SK-N-SH treated with all-trans-retinoic acid at 6 μM for 48 hours (cell line): Measurements from ENCODE around the gene PTPDC1.

ENCODE experiments used
- ATAC-seq: fragments of 200-7000 bp; cut with Tn5 transposase; 3 replicates; pipeline ENCODE4 v1.9.1; 2020; ENCODE audit warnings: mild to moderate bottlenecking, moderate library complexity
- ARNTL ChIP-seq: fragments of 450-650 bp; formaldehyde crosslinking; IDR thresholded peaks from 2 replicates; pipeline ENCODE4 v1.5.0; 2020; ENCODE audit warnings: low read depth, mild to moderate bottlenecking, moderate library complexity, borderline replicate concordance
- BACH2 ChIP-seq: fragments of 250-450 bp; sonication (Bioruptor Pico); IDR thresholded peaks from 2 replicates; pipeline ENCODE4 v1.9.0; 2021; ENCODE audit warnings: mild to moderate bottlenecking, borderline replicate concordance
- CREB5 ChIP-seq: fragments of 250-450 bp; sonication (Bioruptor Pico); IDR thresholded peaks from 2 replicates; pipeline ENCODE4 v1.5.1; 2020; ENCODE audit warnings: low read depth, mild to moderate bottlenecking, moderate library complexity
- CSDC2 ChIP-seq: fragments of 250-450 bp; sonication (Bioruptor Pico); IDR thresholded peaks from 2 replicates; pipeline ENCODE4 v1.5.0; 2020; ENCODE audit warnings: mild to moderate bottlenecking, moderate library complexity
- GLIS3 ChIP-seq: fragments of 250-450 bp; sonication (Bioruptor Pico); IDR thresholded peaks from 2 replicates; pipeline ENCODE4 v1.5.0; 2020; ENCODE audit warnings: mild to moderate bottlenecking, moderate library complexity
- ISL1 ChIP-seq: fragments of 250-450 bp; sonication (Bioruptor Pico); IDR thresholded peaks from 2 replicates; pipeline ENCODE4 v2.1.2; 2022; ENCODE audit warnings: mild to moderate bottlenecking, moderate library complexity
- OSR1 ChIP-seq: fragments of 250-450 bp; sonication (Bioruptor Pico); IDR thresholded peaks from 2 replicates; pipeline ENCODE4 v1.8.0; 2022; ENCODE audit warnings: moderate library complexity, mild to moderate bottlenecking, inconsistent platforms
- PATZ1 ChIP-seq: fragments of 250-450 bp; sonication (Bioruptor Pico); IDR thresholded peaks from 2 replicates; pipeline ENCODE4 v1.8.0; 2020; ENCODE audit warnings: mild to moderate bottlenecking, moderate library complexity, borderline replicate concordance
- POU6F1 ChIP-seq: fragments of 250-450 bp; sonication (Bioruptor Pico); IDR thresholded peaks from 2 replicates; pipeline ENCODE4 v1.8.0; 2021; ENCODE audit warnings: low read depth, mild to moderate bottlenecking, moderate library complexity, borderline replicate concordance
- RARB ChIP-seq: fragments of 250-450 bp; sonication (Bioruptor Pico); IDR thresholded peaks from 2 replicates; pipeline ENCODE4 v1.8.0; 2021; ENCODE audit warnings: mild to moderate bottlenecking, moderate library complexity
- TSHZ2 ChIP-seq: fragments of 250-450 bp; sonication (Bioruptor Pico); IDR thresholded peaks from 2 replicates; pipeline ENCODE4 v1.5.0; 2020; ENCODE audit warnings: mild to moderate bottlenecking, moderate library complexity
- ZC3H10 ChIP-seq: fragments of 250-450 bp; sonication (Bioruptor Pico); IDR thresholded peaks from 2 replicates; pipeline ENCODE4 v1.5.1; 2021; ENCODE audit warnings: mild to moderate bottlenecking, moderate library complexity
- ZFP3 ChIP-seq: fragments of 250-450 bp; sonication (Bioruptor Pico); IDR thresholded peaks from 2 replicates; pipeline ENCODE4 v1.5.0; 2020; ENCODE audit warnings: mild to moderate bottlenecking, moderate library complexity
- ZFP30 ChIP-seq: fragments of 450-650 bp; formaldehyde crosslinking; IDR thresholded peaks from 2 replicates; pipeline ENCODE4 v1.5.0; 2022; ENCODE audit warnings: mild to moderate bottlenecking, moderate library complexity
- ZNF8 ChIP-seq: fragments of 450-650 bp; formaldehyde crosslinking; IDR thresholded peaks from 2 replicates; pipeline ENCODE4 v1.5.0; 2020; ENCODE audit warnings: mild to moderate bottlenecking, moderate library complexity

PTPDC1 gene

GRCh38 chr9:94156348-94157049 lies 72.2 kb downstream of the PTPDC1 start:
- ATAC-seq: no peak

GRCh38 chr9:94157050-94157801 lies 73.0 kb downstream of the PTPDC1 start:
- ATAC-seq: no peak
- TF ChIP-seq ZNF8: no peak
- no peak for TF ChIP-seq RARB (CRISPR knock-in tag)
- no peak for TF ChIP-seq BACH2 (CRISPR knock-in tag)
- TF ChIP-seq ZFP30 (CRISPR knock-in tag): no peak
- TF ChIP-seq GLIS3: no peak
- TF ChIP-seq CSDC2 (CRISPR knock-in tag): no peak
- no peak for TF ChIP-seq PATZ1 (CRISPR knock-in tag)
- no peak for TF ChIP-seq CREB5
- no peak for TF ChIP-seq TSHZ2 (CRISPR knock-in tag)
- no peak for TF ChIP-seq POU6F1 (CRISPR knock-in tag)
- no peak for TF ChIP-seq ZFP3 (CRISPR knock-in tag)

More at GRCh38 chr9:94156348-94157049, 72.2 kb downstream of the PTPDC1 start:
- TF ChIP-seq POU6F1 (CRISPR knock-in tag) (no peak), CSDC2 (CRISPR knock-in tag) (no peak), ZC3H10 (CRISPR knock-in tag) (no peak), OSR1 (CRISPR knock-in tag) (no peak), ISL1 (CRISPR knock-in tag) (no peak), ARNTL (CRISPR knock-in tag) (no peak)
